HG02763 (cell line): ENCODE results near the gene GAL3ST2.
"Not testable (repeated sequence)": the region's sequence is repeated elsewhere in the genome, so short reads cannot be mapped to it uniquely, and the experiment has no call there.

Experiments used
- ATAC-seq: cut with Tn5 transposase; IDR thresholded peaks from one replicate; pipeline ENCODE4 v1.9.1; 2021; ENCODE audit warnings: mild to moderate bottlenecking, moderate library complexity; ENCODE audit not compliant: unreplicated experiment

The GAL3ST2 gene

GRCh38 chr2:241767464-241768250 is 9.0 kb upstream of the GAL3ST2 start:
- no peak for ATAC-seq

GRCh38 chr2:241768251-241768711 is 8.3 kb upstream of the GAL3ST2 start:
- no peak for ATAC-seq

GRCh38 chr2:241768850-241769249 is 7.8 kb upstream of the GAL3ST2 start:
- no peak for ATAC-seq

- ATAC-seq = no peak
Observed at GRCh38 chr2:241769819-241770184, 6.8 kb upstream of the GAL3ST2 start.

- ATAC-seq = no peak
Observed at GRCh38 chr2:241770185-241770935, 6.3 kb upstream of the GAL3ST2 start.

- ATAC-seq = no peak
Observed at GRCh38 chr2:241770936-241771285, 5.7 kb upstream of the GAL3ST2 start.

- ATAC-seq = no peak
Observed at GRCh38 chr2:241771286-241772062, 5.1 kb upstream of the GAL3ST2 start.

GRCh38 chr2:241772063-241772499 is 4.5 kb upstream of the GAL3ST2 start:
- no peak for ATAC-seq

- ATAC-seq = no peak
Observed at GRCh38 chr2:241773511-241774418, 2.9 kb upstream of the GAL3ST2 start.

GRCh38 chr2:241774419-241775222 is 2.0 kb upstream of the GAL3ST2 start:
- ATAC-seq = no peak

GRCh38 chr2:241775223-241776177 is 1.1 kb upstream of the GAL3ST2 start:
- ATAC-seq = no peak

- no peak for ATAC-seq
Observed at GRCh38 chr2:241777170-241777685, 606 bp downstream of the GAL3ST2 start.

- ATAC-seq = no peak
Observed at GRCh38 chr2:241777686-241778627, 1.3 kb downstream of the GAL3ST2 start.

- ATAC-seq = no peak
Observed at GRCh38 chr2:241780939-241781569, 4.4 kb downstream of the GAL3ST2 start.

- ATAC-seq = not testable (repeated sequence)
Observed at GRCh38 chr2:241782053-241782452, 5.4 kb downstream of the GAL3ST2 start.

GRCh38 chr2:241788135-241788534 is 11.5 kb downstream of the GAL3ST2 start:
- ATAC-seq = no peak

- no peak for ATAC-seq
Observed at GRCh38 chr2:241788572-241788971, 11.9 kb downstream of the GAL3ST2 start.
